AG04450 (cell line): ENCODE data around the gene COASY. TPM values are rescaled to one million over a fixed set of nuclear protein-coding genes. Genes with fewer than 3 reads are reported as not detected.

Experiments
- CTCF ChIA-PET: fragments of 300-600, 350-600 bp; formaldehyde crosslinking; extraction: SDS; loops from one replicate; lab custom pipeline; 2022; ENCODE audit warnings: antibody characterized with exemption, inconsistent platforms; lab: Charles Lee
- POLR2A ChIA-PET: fragments of 350-600 bp; formaldehyde crosslinking; extraction: SDS; loops from one replicate; lab custom pipeline; 2021; ENCODE audit warnings: antibody characterized with exemption, inconsistent platforms; lab: Yijun Ruan, JAX
- DNase-seq: peaks from one replicate; pipeline ENCODE4 v3.0.0-alpha.2; 2011; ENCODE audit warnings: low read depth, low spot score
- H3K27ac ChIP-seq: one replicate; pipeline ENCODE4 v1.5.1; 2012; ENCODE audit warnings: low read depth, low read length, control low read depth
- H3K27me3 ChIP-seq: one replicate; pipeline ENCODE4 v1.6.0; 2012; ENCODE audit warnings: low read length; ENCODE audit not compliant: control insufficient read depth, insufficient read depth
- H3K4me3 ChIP-seq: 2 replicates; pipeline ENCODE4 v1.5.1; 2011; ENCODE audit warnings: mild to moderate bottlenecking, low read depth, low read length, control low read depth
- H3K9me3 ChIP-seq: 2 replicates; pipeline ENCODE4 v1.5.1; 2012; ENCODE audit warnings: low read length; ENCODE audit not compliant: control insufficient read depth, insufficient read depth
- CTCF ChIP-seq: IDR thresholded peaks from 2 replicates; pipeline ENCODE4 v1.5.1; 2011; ENCODE audit warnings: low read depth, low read length, control low read depth, inconsistent platforms
- polyA plus RNA-seq: library from polyadenylated mRNA; depleted of rRNA; stranded (reverse); fragments of >200 nt; gene quantifications from 2 replicates; pipeline ENCODE4 v1.2.3, GENCODE V29; 2011

The COASY gene
- polyA plus RNA-seq, 1 experiment: 29.4 TPM

GRCh38 chr17:42563543-42563942 is 1.6 kb downstream of the COASY start:
- ChIA-PET POLR2A (interaction anchor here (0.7 to 1.2 kb wide), 2 partner anchors 46 to 293 kb away, joined by 3 read pairs; partner anchors contain the start of genes RETREG3 and TUBG1), CTCF (interaction anchor here (0.5 to 1.1 kb wide), 3 partner anchors 14 to 601 kb away, joined by 4 to 5 read pairs (median 4); partner anchors contain the start of gene PSMC3IP)
- no peak for TF ChIP-seq CTCF
- no peak overlapping the region for H3K27ac ChIP-seq
- peaks cover 5% of the 10 kb centered on the region; the same call in 1 of the 2 replicates for H3K9me3 ChIP-seq
- no peak for DNase-seq
- H3K4me3 ChIP-seq: peak overlapping the region; percentile 94
- no peaks in the 10 kb centered on the region for H3K27me3 ChIP-seq

GRCh38 chr17:42563950-42564349 is 2.0 kb downstream of the COASY start:
- TF ChIP-seq CTCF: no peak
- Histone ChIP-seq H3K27me3 (no peaks in the 10 kb centered on the region), H3K9me3 (peaks cover 5% of the 10 kb centered on the region; the same call in 1 of the 2 replicates), H3K27ac (no peak overlapping the region), H3K4me3 (no peak overlapping the region)
- ChIA-PET POLR2A (interaction anchor here (0.7 to 1.2 kb wide), 2 partner anchors 46 to 293 kb away, joined by 3 read pairs; partner anchors contain the start of genes RETREG3 and TUBG1), CTCF (interaction anchor here (0.6 kb wide), 2 partner anchors 14 to 46 kb away, joined by 4 to 5 read pairs; no protein-coding TSS in a partner anchor)
- DNase-seq: no peak

- peaks cover 5% of the 10 kb centered on the region; the same call in 1 of the 2 replicates for H3K9me3 ChIP-seq
- ChIA-PET POLR2A (interaction anchor here (1.2 kb wide), 1 partner anchor 45 kb away, joined by 3 read pairs; the partner anchor contains the start of genes RETREG3 and TUBG1), CTCF (interaction anchor here (0.6 kb wide), 1 partner anchor 13 kb away, joined by 4 read pairs; no protein-coding TSS in a partner anchor)
- no peak overlapping the region for H3K4me3 ChIP-seq
- H3K27ac ChIP-seq: no peak overlapping the region
- TF ChIP-seq CTCF: no peak
- DNase-seq: no peak
- no peaks in the 10 kb centered on the region for H3K27me3 ChIP-seq
Measured at GRCh38 chr17:42564815-42565522, 3.0 kb downstream of the COASY start.

GRCh38 chr17:42565523-42566214 is 3.7 kb downstream of the COASY start:
- ChIA-PET CTCF (interaction anchor here (0.8 kb wide), 1 partner anchor 13 kb away, joined by 4 read pairs; no protein-coding TSS in a partner anchor), POLR2A (no interaction called here)
- DNase-seq: no peak
- Histone ChIP-seq H3K27me3 (no peaks in the 10 kb centered on the region), H3K9me3 (peaks cover 5% of the 10 kb centered on the region; the same call in 1 of the 2 replicates), H3K4me3 (no peak overlapping the region), H3K27ac (no peak overlapping the region)
- no peak for TF ChIP-seq CTCF
